HG03558 (cell line): Measurements from ENCODE around the gene IRAK1BP1.
"Not testable (repeated sequence)": the region's sequence is repeated elsewhere in the genome, so short reads cannot be mapped to it uniquely, and the experiment has no call there.

ENCODE experiments used
- ATAC-seq: cut with Tn5 transposase; IDR thresholded peaks from one replicate; pipeline ENCODE4 v1.9.1; 2021; ENCODE audit warnings: moderate number of reproducible peaks; ENCODE audit not compliant: unreplicated experiment; ENCODE audit errors: extremely low read depth

Gene IRAK1BP1

GRCh38 chr6:78867370-78868040, at the start of gene IRAK1BP1:
IRAK1BP1 (plus strand) TSS chr6:78867551; CDS start chr6:78867577, 26 bp downstream.
- peak; percentile 95 for ATAC-seq

- no peak for ATAC-seq
Observed at GRCh38 chr6:78824045-78824444, 43.3 kb upstream of the IRAK1BP1 start.

- ATAC-seq, result no peak
Observed at GRCh38 chr6:78829407-78829806, 37.9 kb upstream of the IRAK1BP1 start.

- ATAC-seq, result no peak
Observed at GRCh38 chr6:78830805-78831204, 36.5 kb upstream of the IRAK1BP1 start.

- ATAC-seq, result no peak
Observed at GRCh38 chr6:78831492-78831891, 35.9 kb upstream of the IRAK1BP1 start.

- no peak for ATAC-seq
Observed at GRCh38 chr6:78832091-78832808, 35.1 kb upstream of the IRAK1BP1 start.

GRCh38 chr6:78835817-78836216, 31.5 kb upstream of the IRAK1BP1 start:
- no peak for ATAC-seq

- no peak for ATAC-seq
Observed at GRCh38 chr6:78836598-78836997, 30.8 kb upstream of the IRAK1BP1 start.

- no peak for ATAC-seq
Observed at GRCh38 chr6:78841111-78841510, 26.2 kb upstream of the IRAK1BP1 start.

- ATAC-seq, result no peak
Observed at GRCh38 chr6:78842953-78843352, 24.4 kb upstream of the IRAK1BP1 start.

- no peak for ATAC-seq
Observed at GRCh38 chr6:78844899-78845298, 22.5 kb upstream of the IRAK1BP1 start.

GRCh38 chr6:78845567-78845966, 21.8 kb upstream of the IRAK1BP1 start:
- no peak for ATAC-seq

- ATAC-seq, result no peak
Observed at GRCh38 chr6:78850621-78851020, 16.7 kb upstream of the IRAK1BP1 start.

GRCh38 chr6:78851156-78851555, 16.2 kb upstream of the IRAK1BP1 start:
- no peak for ATAC-seq

GRCh38 chr6:78854546-78854945, 12.8 kb upstream of the IRAK1BP1 start:
- no peak for ATAC-seq

GRCh38 chr6:78858339-78858938, 8.9 kb upstream of the IRAK1BP1 start:
- ATAC-seq, result not testable (repeated sequence)

- no peak for ATAC-seq
Observed at GRCh38 chr6:78861509-78861908, 5.8 kb upstream of the IRAK1BP1 start.

GRCh38 chr6:78863576-78863975, 3.8 kb upstream of the IRAK1BP1 start:
- no peak for ATAC-seq

- no peak for ATAC-seq
Observed at GRCh38 chr6:78864957-78865356, 2.4 kb upstream of the IRAK1BP1 start.

- ATAC-seq, result peak; percentile 15
Observed at GRCh38 chr6:78867020-78867369, 356 bp upstream of the IRAK1BP1 start.

GRCh38 chr6:78868116-78868515, 765 bp downstream of the IRAK1BP1 start:
- no peak for ATAC-seq

GRCh38 chr6:78875505-78875904, 8.2 kb downstream of the IRAK1BP1 start:
- ATAC-seq, result no peak
